Activated CD8-positive, alpha-beta memory T cell treated with anti-CD3 and anti-CD28 coated beads for 36 hours (primary cell): ENCODE data around the gene DNAH12. TPM values are rescaled to one million over a fixed set of nuclear protein-coding genes. Genes with fewer than 3 reads are reported as not detected.

Source experiments
- CTCF ChIA-PET: fragments of 350-600 bp; sonication (Branson Sonifier 250); formaldehyde crosslinking; loops from one replicate; lab custom pipeline; 2021; ENCODE audit warnings: antibody characterized with exemption; lab: Charles Lee
- POLR2A ChIA-PET: fragments of 350-600 bp; sonication (Branson Sonifier 250); formaldehyde crosslinking; loops from one replicate; lab custom pipeline; 2021; ENCODE audit warnings: antibody characterized with exemption; lab: Charles Lee
- total RNA-seq, 2 experiments: library from RNA; stranded (reverse); gene quantifications; one replicate each; pipeline ENCODE4 v1.2.3, GENCODE V29; 2021

Gene DNAH12
- total RNA-seq, 2 experiments from 2014 or later, result 0.08 TPM; not detected in 1

DNA sequence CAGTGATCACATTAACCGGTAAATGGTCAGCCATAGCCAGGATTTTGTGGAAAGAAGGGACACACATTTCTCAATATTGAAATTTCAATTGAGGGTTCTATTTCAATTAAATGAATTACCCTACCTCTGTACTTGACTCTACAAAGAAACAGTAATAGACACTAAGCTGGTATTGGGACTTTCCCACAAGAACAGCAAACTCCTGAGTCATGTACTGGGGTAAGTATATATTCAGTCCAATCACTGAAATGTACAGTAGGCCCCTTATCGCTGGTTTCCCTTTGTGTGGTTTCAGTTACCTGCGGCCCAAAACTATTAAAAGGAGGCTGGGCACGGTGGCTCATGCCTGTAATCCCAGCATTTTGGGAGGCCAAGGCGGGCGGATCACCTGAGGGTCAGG is 269.3 kb downstream of the DNAH12 start:
- POLR2A ChIA-PET, result no interaction called here

DNA sequence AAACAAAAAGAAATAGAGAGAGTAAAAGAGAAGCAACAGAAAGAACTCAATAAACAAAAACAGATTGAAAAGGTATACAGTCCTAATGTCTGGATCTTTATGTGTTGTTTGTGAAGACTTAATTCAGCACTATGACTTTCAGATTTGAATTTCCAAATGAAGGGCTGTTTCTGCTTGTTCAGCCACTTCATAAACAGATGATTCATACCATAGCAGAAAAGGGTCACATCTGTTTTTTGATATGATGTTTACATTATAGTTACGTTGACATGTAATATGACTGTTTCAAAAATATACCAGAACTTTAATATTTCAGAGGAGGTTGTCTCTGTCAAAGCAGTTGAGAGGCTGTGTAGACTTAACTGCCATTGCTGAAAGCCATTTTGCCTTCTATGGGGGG is 275.7 kb downstream of the DNAH12 start:
- ChIA-PET CTCF (no interaction called here), POLR2A (no interaction called here)

More for the DNA sequence above, 269.3 kb downstream of the DNAH12 start:
- CTCF ChIA-PET, result no interaction called here

- POLR2A ChIA-PET, result no interaction called here
- CTCF ChIA-PET, result no interaction called here
These were observed 282.2 kb downstream of the DNAH12 start for GRCh38 chr3:57261929-57262328.

DNA sequence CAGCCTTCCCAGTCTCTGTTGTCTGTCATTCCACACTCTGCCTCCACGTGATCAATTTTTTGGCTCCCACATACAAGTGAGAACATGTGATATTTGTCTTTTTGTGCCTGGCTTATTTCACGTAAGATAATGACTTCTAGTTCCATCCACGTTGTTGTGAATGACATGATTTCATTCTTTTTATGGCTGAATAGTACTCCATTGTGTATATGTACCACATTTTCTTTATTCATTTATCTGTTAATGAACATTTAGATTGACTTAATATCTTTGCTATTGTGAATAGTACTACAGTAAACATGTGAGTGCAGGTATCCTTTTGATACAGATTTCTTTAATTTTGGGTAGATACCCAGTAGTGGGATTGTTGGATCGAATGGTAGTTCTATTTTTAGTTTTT is 283.0 kb downstream of the DNAH12 start:
- CTCF ChIA-PET, result no interaction called here
- POLR2A ChIA-PET, result no interaction called here

DNA sequence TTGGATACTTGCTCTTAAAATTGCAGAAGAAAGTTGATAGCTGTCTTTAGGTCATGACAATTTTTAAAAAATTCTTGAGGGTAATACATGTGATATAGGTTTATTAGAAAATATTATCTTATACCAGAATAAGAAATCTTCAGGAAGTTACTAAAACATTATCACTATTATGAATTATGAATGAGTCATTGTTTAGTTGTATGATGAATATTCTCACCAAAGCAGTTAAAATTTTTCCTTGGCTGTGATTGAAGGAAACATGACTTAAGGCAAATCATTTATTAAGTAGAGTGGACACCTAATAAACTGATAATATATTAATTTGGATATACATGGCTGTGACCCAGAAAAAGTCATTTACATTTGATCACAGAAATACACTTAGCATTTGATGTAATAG is 286.5 kb downstream of the DNAH12 start:
- ChIA-PET CTCF (interaction anchor here (0.6 kb wide), 1 partner anchor 294 kb away, joined by 3 read pairs; no protein-coding TSS in a partner anchor), POLR2A (no interaction called here)

- CTCF ChIA-PET, result interaction anchor here (0.6 kb wide), 1 partner anchor 295 kb away, joined by 3 read pairs; no protein-coding TSS in a partner anchor
- POLR2A ChIA-PET, result no interaction called here
These were observed 287.3 kb downstream of the DNAH12 start for GRCh38 chr3:57256844-57257243.

- ChIA-PET CTCF (no interaction called here), POLR2A (no interaction called here)
These were observed 291.7 kb downstream of the DNAH12 start for GRCh38 chr3:57252404-57252803.

DNA sequence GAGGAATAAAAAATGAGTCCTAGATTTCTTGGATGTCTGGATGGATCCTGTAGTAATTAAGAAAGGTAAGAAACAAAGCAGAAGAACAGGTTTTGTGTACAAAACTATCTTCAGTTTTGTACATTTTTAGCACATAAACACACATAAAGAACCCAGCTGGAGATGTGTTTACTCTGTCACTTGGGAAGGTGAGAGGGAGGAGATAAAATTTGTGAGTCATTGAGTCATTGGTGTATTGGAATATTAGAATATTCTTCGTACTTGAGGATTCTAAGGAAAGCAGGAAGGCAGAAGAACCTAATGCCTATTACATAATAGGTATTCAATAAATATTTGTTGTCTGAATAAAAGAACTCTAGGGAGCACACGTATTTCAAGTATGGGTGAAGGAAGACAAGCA is 299.2 kb downstream of the DNAH12 start:
- CTCF ChIA-PET, result no interaction called here
- POLR2A ChIA-PET, result interaction anchor here (0.7 kb wide), 1 partner anchor 14 kb away, joined by 5 read pairs; no protein-coding TSS in a partner anchor

Other genes with a start within 250 kb of the DNAH12 start
- 10 to 100 TPM; 35.1 to 37.5 TPM for gene PDE12, start 11.9 kb upstream of the DNAH12 start, total RNA-seq
- gene ARF4, start 53.0 kb upstream of the DNAH12 start, total RNA-seq, result 10 to 100 TPM; 70.2 to 75.1 TPM
- gene DENND6A, start 148.7 kb upstream of the DNAH12 start, total RNA-seq, result 10 to 100 TPM in 1 of 2 experiments, 1 to 10 TPM in 1; 9.1 to 16.5 TPM
- gene SLMAP, start 212.0 kb upstream of the DNAH12 start, total RNA-seq, result 10 to 100 TPM; 58.9 to 64.0 TPM